NCI-H524 treated with DMSO at 0.1 percent for 48 hours (cell line): ENCODE measurements around the gene ARHGAP15.

Experiments used
- DNase-seq: peaks from one replicate; lab custom pipeline; 2025; lab: John Stamatoyannopoulos, UW

The ARHGAP15 gene

DNA sequence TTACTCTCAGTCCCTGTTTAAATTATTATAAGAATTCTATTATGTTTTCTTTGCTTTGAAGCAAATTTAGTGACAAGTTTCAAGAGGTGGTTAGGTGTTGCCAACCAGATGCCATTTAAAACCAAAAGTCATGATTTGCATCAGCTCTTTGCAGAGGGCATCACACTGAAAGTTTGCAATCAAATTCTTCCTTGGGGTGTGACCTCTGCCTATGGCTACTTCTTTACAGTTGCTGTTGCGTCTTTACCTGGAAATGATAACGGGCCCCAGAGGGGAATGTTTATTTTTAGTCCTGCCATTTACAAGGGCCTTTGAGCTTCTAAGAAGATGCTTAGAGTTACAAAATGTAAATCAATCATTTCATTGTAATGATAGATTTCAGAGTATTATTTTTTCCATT is 561.0 kb downstream of the ARHGAP15 start:
- no peak for DNase-seq

- peak; percentile 14 for DNase-seq
Measured at GRCh38 chr2:143691121-143691520, 561.9 kb downstream of the ARHGAP15 start.

- DNase-seq, result no peak
Measured at GRCh38 chr2:143692162-143692561, 562.9 kb downstream of the ARHGAP15 start.

DNA sequence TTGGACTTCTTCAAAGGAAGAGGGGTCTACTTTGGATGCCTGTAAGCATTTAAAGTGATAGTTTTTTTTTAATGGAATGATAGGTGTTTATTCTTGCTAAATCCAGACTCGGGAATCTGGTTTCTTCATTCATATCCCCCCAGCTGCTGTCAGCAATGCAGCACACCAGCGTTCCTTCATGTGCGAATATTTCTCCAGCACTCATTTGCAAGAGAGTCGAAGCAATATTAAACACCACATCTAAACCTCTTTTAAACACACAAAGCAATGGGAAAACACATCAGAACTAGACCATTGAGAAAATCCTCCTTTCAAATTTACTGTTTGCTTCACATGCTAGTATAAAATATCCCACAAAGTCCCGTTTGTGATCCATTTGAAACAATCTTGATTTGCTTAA is 563.7 kb downstream of the ARHGAP15 start:
- DNase-seq, result no peak

- no peak for DNase-seq
Measured at GRCh38 chr2:143694335-143694734, 565.1 kb downstream of the ARHGAP15 start.

- no peak for DNase-seq
Measured at GRCh38 chr2:143696651-143697050, 567.4 kb downstream of the ARHGAP15 start.

- no peak for DNase-seq
Measured at GRCh38 chr2:143697744-143698143, 568.5 kb downstream of the ARHGAP15 start.

GRCh38 chr2:143698352-143698751 is 569.1 kb downstream of the ARHGAP15 start:
- no peak for DNase-seq

GRCh38 chr2:143698888-143699570 is 569.8 kb downstream of the ARHGAP15 start:
- DNase-seq, result no peak

GRCh38 chr2:143700865-143701264 is 571.6 kb downstream of the ARHGAP15 start:
- no peak for DNase-seq

DNA sequence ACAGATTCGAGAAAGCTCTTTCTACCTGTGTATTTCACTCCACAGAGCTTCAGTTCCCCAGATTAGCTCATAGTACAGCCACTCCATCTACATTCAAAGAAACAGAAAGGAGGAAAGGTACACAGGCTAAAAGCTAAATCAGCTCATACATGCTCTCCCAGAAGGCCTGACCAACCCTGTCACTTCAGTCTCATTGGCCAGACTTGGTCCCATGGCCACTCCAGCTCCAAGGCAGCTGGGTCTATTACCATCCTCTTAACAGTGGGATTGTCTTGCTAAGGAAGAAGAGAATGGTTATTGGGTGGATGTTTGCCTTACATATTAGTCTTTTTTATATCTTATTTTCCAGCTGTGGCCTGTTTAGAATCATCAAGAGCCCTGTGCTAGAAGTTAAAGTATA is 572.6 kb downstream of the ARHGAP15 start:
- no peak for DNase-seq

DNA sequence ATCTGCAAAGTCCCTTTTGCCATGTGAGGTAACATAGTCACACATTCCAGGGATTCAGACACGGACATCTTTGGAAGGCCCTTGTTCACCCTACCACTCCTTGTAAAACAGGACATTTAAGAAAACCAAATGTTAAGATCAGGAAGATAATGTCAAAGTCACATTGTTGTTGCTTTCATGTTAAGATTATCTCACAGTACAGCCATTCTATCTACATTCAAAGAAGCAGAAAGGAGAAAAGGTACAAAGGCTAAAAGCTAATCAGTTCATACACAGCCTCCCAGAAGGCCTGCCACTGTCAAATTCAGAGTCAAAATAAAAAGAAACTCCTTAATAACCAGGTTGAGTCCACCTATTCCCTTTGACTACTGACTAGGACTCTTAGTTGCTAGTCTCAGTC is 573.7 kb downstream of the ARHGAP15 start:
- DNase-seq, result no peak

- DNase-seq, result no peak
Measured at GRCh38 chr2:143704451-143705106, 575.4 kb downstream of the ARHGAP15 start.

- no peak for DNase-seq
Measured at GRCh38 chr2:143705108-143705707, 576.0 kb downstream of the ARHGAP15 start.

DNA sequence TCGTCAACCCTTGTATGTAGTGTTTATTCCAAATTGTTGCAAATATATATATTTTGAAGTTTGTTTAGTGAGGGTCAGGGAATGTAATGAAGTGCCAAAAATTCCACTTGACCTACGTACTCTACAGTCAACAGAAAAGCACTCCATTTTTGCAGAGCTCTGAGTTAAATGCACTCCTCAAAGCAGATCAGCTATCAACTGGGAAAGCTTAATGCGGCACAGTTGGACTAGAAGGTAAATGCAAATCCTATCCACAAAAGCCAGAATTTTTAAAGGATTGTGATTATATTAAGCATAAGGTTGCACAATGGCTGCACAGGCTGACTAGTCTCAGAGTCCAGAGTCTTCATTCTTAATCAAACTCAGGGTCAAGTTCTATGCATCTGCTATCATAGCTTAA is 577.1 kb downstream of the ARHGAP15 start:
- DNase-seq, result no peak

DNA sequence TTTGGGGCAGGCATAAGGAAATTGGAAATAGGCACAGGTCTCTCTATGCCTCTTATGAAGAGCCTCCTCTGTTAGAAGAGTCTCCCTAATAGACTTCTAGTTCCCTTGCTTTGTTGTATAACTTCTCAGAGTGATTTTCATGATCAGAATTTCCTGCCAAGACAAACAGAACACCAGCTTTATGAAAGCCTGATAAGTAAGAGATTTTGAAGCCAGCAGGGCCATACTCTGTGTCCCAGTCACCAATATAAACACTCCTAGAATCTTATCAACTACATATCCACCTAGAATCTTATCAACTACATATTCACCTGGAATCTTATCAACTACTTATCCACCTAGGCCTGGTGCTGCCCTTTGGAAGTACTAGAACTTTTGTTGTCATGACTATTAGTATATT is 579.5 kb downstream of the ARHGAP15 start:
- no peak for DNase-seq

GRCh38 chr2:143710196-143710595 is 581.0 kb downstream of the ARHGAP15 start:
- no peak for DNase-seq

DNA sequence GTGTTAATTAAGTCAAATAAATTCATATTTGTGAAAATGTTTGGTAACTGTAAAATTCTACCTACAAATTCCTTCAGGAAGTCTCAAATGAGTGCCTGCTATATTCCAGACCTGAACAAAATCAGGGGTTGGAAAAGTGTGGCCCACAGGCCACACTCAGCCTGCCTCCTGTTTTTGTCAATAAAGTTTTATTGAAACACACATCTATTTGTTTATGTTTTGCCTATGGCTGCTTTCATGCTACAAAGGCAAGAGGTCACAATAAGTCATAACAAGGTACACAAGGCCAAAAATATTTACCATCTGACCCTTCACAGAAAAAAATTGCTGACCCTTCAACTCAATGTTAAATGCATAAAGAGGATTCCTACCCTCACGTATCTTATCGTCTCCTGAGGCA is 581.7 kb downstream of the ARHGAP15 start:
- no peak for DNase-seq

DNA sequence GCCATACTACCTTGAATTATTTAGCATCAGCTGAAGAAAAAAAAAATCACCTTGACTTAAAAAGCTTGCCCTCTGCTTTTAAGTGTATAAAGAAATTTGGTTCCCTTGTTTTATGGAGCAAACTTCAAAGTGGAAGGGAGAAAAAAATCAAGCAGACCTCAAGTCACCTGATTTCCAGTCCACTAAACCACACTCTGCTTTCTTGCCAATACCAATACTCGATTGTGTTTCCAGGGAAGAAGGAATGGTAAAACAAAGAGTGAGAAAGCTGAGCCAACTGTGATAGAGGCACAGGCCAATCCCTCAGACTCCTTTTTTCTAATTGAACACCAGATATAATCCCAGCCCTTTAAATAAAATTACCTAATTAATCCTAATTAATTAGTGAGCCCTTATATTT is 587.3 kb downstream of the ARHGAP15 start:
- no peak for DNase-seq

GRCh38 chr2:143717053-143717452 is 587.8 kb downstream of the ARHGAP15 start:
- DNase-seq, result no peak

- no peak for DNase-seq
Measured at GRCh38 chr2:143717536-143718168, 588.4 kb downstream of the ARHGAP15 start.

DNA sequence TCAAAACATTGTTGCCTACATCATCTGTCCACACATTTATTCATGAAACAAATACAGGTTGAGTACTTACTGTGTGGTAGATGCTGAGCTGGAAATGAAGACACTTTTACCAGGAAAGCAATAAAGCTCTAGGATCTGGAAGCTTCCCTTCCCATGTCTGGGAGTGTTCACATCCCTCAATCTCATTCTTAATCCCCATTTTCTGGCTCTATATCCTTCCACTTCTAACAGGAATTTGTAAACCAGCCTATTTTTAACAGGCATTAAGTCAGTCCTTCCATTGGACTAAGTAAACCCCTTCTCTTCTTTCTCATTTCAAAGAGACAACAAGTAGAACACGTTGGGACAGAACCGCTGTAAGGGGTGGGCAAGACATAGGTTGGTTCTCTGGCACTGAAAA is 589.5 kb downstream of the ARHGAP15 start:
- DNase-seq, result no peak

GRCh38 chr2:143719406-143719805 is 590.2 kb downstream of the ARHGAP15 start:
- DNase-seq, result no peak
